HCT116 (cell line): ENCODE data around the gene SLC45A2. TPM values are rescaled to one million over a fixed set of nuclear protein-coding genes. Genes with fewer than 3 reads are reported as not detected.
A peak's percentile ranks its signal among the peaks of the same experiment; 100 is the strongest.

Source experiments
- ATAC-seq: fragments of 200-7000 bp; cut with Tn5 transposase; 2 replicates; pipeline ENCODE4 v1.9.1; 2020; ENCODE audit warnings: mild to moderate bottlenecking, moderate library complexity
- BruUV-seq: library from RNA; stranded (reverse); fragments of 400-500 nt; replicated peaks from 2 replicates; lab custom pipeline; 2021; lab: Mats Ljungman, UMichigan
- CTCF ChIA-PET: fragments of 300-600 bp; sonication (Branson Sonifier 250); formaldehyde crosslinking; loops from one replicate; lab custom pipeline; 2021; ENCODE audit warnings: antibody characterized with exemption; lab: Charles Lee
- POLR2A ChIA-PET: fragments of 300-600, 350-600 bp; sonication (Branson Sonifier 250); formaldehyde crosslinking; loops from one replicate; lab custom pipeline; 2021; ENCODE audit warnings: antibody characterized with exemption; lab: Charles Lee
- RAD21 ChIA-PET, 2 experiments: fragments of 300-600 bp; sonication (Branson Sonifier 250); formaldehyde crosslinking; loops; one replicate each; lab custom pipeline; 2023; ENCODE audit warnings: low total read pairs in 2 of 2; ENCODE audit not compliant: uncharacterized antibody in 2 of 2, unreplicated experiment in 2 of 2, low non-redundant PET in 1 of 2; lab: Charles Lee
- DNase-seq: peaks from one replicate; pipeline ENCODE4 v3.0.0-alpha.2; 2010; ENCODE audit warnings: low read depth, low spot score
- H2AFZ ChIP-seq: fragments of 200-600 bp; shearing (Covaris generic), sonication (generic); 2 replicates; pipeline ENCODE4 v1.6.1; 2017; ENCODE audit warnings: low read depth, mixed run types, mixed read lengths, antibody characterized with exemption, low read length; ENCODE audit not compliant: poor library complexity, severe bottlenecking
- H3K27ac ChIP-seq: 2 replicates; pipeline ENCODE4 v1.5.1; 2012; ENCODE audit warnings: low read depth, low read length
- H3K27me3 ChIP-seq: fragments of 200-600 bp; sonication (generic); 2 replicates; pipeline ENCODE4 v1.6.1; 2016; ENCODE audit warnings: mixed run types, low read length, mixed read lengths; ENCODE audit not compliant: insufficient read depth
- H3K36me3 ChIP-seq, 2 experiments: fragments of 200-500 bp in 1 of 2; fragments of 200-600 bp in 1 of 2; sonication (Bioruptor generic) in 1 of 2; sonication (generic) in 1 of 2; 2 replicates each; pipeline versions ENCODE4 v1.5.1 to v1.6.1; 2014 to 2016; ENCODE audit warnings: low read length in 2 of 2, inconsistent platforms in 1 of 2, mixed read lengths in 1 of 2, mixed run types in 1 of 2; ENCODE audit not compliant: insufficient read depth in 2 of 2, control insufficient read depth in 1 of 2
- H3K4me1 ChIP-seq, 2 experiments: fragments of 200-600 bp in 1 of 2; sonication (generic) in 1 of 2; 2 replicates each; pipeline versions ENCODE4 v1.5.1 to v1.6.1; 2012 to 2017; ENCODE audit warnings: low read length in 2 of 2, inconsistent platforms in 1 of 2, mild to moderate bottlenecking in 1 of 2, mixed read lengths in 1 of 2, mixed run types in 1 of 2, moderate library complexity in 1 of 2; ENCODE audit not compliant: insufficient read depth in 2 of 2, control insufficient read depth in 1 of 2
- H3K4me2 ChIP-seq: fragments of 200-600 bp; sonication (generic); 2 replicates; pipeline ENCODE4 v1.6.1; 2017; ENCODE audit warnings: mixed run types, low read length, mixed read lengths
- H3K4me3 ChIP-seq, 2 experiments: fragments of 200-600 bp in 1 of 2; sonication (generic) in 1 of 2; replicated peaks in 1 of 2; 2 replicates each; pipeline ENCODE4 v1.5.1; 2011 to 2016; ENCODE audit warnings: low read length in 2 of 2, control low read depth in 1 of 2, low read depth in 1 of 2, mild to moderate bottlenecking in 1 of 2, mixed read lengths in 1 of 2, mixed run types in 1 of 2
- H3K79me2 ChIP-seq: fragments of 200-600 bp; sonication (generic); 2 replicates; pipeline ENCODE4 v1.6.1; 2017; ENCODE audit warnings: mild to moderate bottlenecking, mixed run types, low read length, moderate library complexity, mixed read lengths; ENCODE audit not compliant: insufficient read depth
- H3K9ac ChIP-seq: fragments of 200-600 bp; sonication (generic); 2 replicates; pipeline ENCODE4 v1.6.1; 2016; ENCODE audit warnings: low read length, mixed read lengths
- H3K9me2 ChIP-seq: fragments of 200-600 bp; sonication (generic), shearing (Covaris generic); 2 replicates; pipeline ENCODE4 v1.6.1; 2017; ENCODE audit warnings: mixed run types, mild to moderate bottlenecking, moderate library complexity; ENCODE audit not compliant: insufficient read depth
- H3K9me3 ChIP-seq, 2 experiments: fragments of 200-500 bp in 1 of 2; fragments of 200-600 bp in 1 of 2; sonication (Bioruptor generic) in 1 of 2; sonication (generic) in 1 of 2; 2 replicates each; pipeline ENCODE4 v1.6.1; 2014 to 2017; ENCODE audit warnings: low read length in 2 of 2, mixed read lengths in 2 of 2, inconsistent platforms in 1 of 2, low read depth in 1 of 2, mild to moderate bottlenecking in 1 of 2, mixed run types in 1 of 2, moderate library complexity in 1 of 2; ENCODE audit not compliant: control insufficient read depth in 1 of 2, insufficient read depth in 1 of 2
- H4K20me1 ChIP-seq: fragments of 200-600 bp; sonication (generic), shearing (Covaris generic); 2 replicates; pipeline ENCODE4 v1.6.1; 2017; ENCODE audit warnings: mixed run types, mild to moderate bottlenecking, moderate library complexity; ENCODE audit not compliant: insufficient read depth
- CBX3 ChIP-seq: IDR thresholded peaks from 2 replicates; pipeline ENCODE4 v1.6.1; 2012; ENCODE audit warnings: low read depth
- CTCF ChIP-seq, 3 experiments: fragments of 200-600 bp in 1 of 3; sonication (generic) in 1 of 3; IDR thresholded peaks in 2 of 3; conservative IDR thresholded peaks in 1 of 3; 2 replicates each; pipeline ENCODE4 v1.5.1; 2012 to 2017; ENCODE audit warnings: low read depth in 2 of 3, low read length in 2 of 3, antibody characterized with exemption in 1 of 3, borderline replicate concordance in 1 of 3, control low read depth in 1 of 3, mild to moderate bottlenecking in 1 of 3, mixed read lengths in 1 of 3, mixed run types in 1 of 3, moderate library complexity in 1 of 3; ENCODE audit not compliant: insufficient read depth in 1 of 3
- ELF1 ChIP-seq: IDR thresholded peaks from 2 replicates; pipeline ENCODE4 v1.6.1; 2012; ENCODE audit warnings: low read depth, borderline replicate concordance
- EZH2 ChIP-seq: fragments of 200-600 bp; sonication (generic); IDR thresholded peaks from 2 replicates; pipeline ENCODE4 v1.6.1; 2017; ENCODE audit warnings: antibody characterized with exemption, mixed run types
- EZH2phosphoT487 ChIP-seq: fragments of 200-600 bp; IDR thresholded peaks from 2 replicates; pipeline ENCODE4 v1.6.1; 2018; ENCODE audit warnings: antibody characterized with exemption, borderline replicate concordance
- FOSL1 ChIP-seq: IDR thresholded peaks from 2 replicates; pipeline ENCODE4 v1.6.1; 2012; ENCODE audit warnings: low read depth
- POLR2A ChIP-seq: IDR thresholded peaks from 2 replicates; pipeline ENCODE4 v1.7.0; 2011; ENCODE audit warnings: borderline replicate concordance; ENCODE audit not compliant: insufficient read depth, insufficient read length; ENCODE audit errors: extremely low read depth
- RAD21 ChIP-seq: IDR thresholded peaks from 2 replicates; pipeline ENCODE4 v1.6.1; 2012; ENCODE audit warnings: low read depth, mild to moderate bottlenecking
- REST ChIP-seq: IDR thresholded peaks from 2 replicates; pipeline ENCODE4 v1.6.1; 2012; ENCODE audit warnings: low read depth
- SIN3A ChIP-seq: IDR thresholded peaks from 2 replicates; pipeline ENCODE4 v1.6.1; 2012; ENCODE audit warnings: low read depth
- SP1 ChIP-seq: IDR thresholded peaks from 2 replicates; pipeline ENCODE4 v1.6.1; 2012; ENCODE audit warnings: low read depth
- SRF ChIP-seq: IDR thresholded peaks from 2 replicates; pipeline ENCODE4 v1.6.1; 2012; ENCODE audit warnings: low read depth
- TCF7L2 ChIP-seq: IDR thresholded peaks from 2 replicates; pipeline ENCODE4 v1.7.0; 2011; ENCODE audit warnings: borderline replicate concordance, inconsistent platforms; ENCODE audit not compliant: insufficient read depth, insufficient read length; ENCODE audit errors: extremely low read depth
- YY1 ChIP-seq: IDR thresholded peaks from 2 replicates; pipeline ENCODE4 v1.6.1; 2011; ENCODE audit warnings: low read length, low read depth, moderate library complexity, mild to moderate bottlenecking; ENCODE audit not compliant: insufficient replicate concordance; ENCODE audit errors: extremely low read depth
- ZFX ChIP-seq: fragments of 450-650 bp; IDR thresholded peaks from 2 replicates; pipeline ENCODE4 v1.6.1; 2017
- intact Hi-C: fragments of 100-400 bp; cut with micrococcal nuclease; formaldehyde crosslinking; loops from 2 replicates; pipeline ENCODE4 v1.10.0; 2022
- total RNA-seq: library from RNA; stranded (reverse); gene quantifications from one replicate; pipeline ENCODE4 v1.2.1, GENCODE V29; 2021; ENCODE audit not compliant: unreplicated experiment

SLC45A2 gene
- total RNA-seq, 1 experiment from 2014 or later, result not detected

- no peaks in the 10 kb centered on the region for H3K9me2 ChIP-seq
- no peak overlapping the region for H3K4me3 ChIP-seq
- H3K36me3 ChIP-seq, result no peaks in the 10 kb centered on the region
- DNase-seq (peak; percentile 6), ATAC-seq (peak; percentile 83)
- POLR2A ChIA-PET, result no interaction called here
- CTCF ChIA-PET, result interaction anchor here (0.8 to 1.8 kb wide), 7 partner anchors 9 to 534 kb away, joined by 3 to 7 read pairs (median 4); no protein-coding TSS in a partner anchor
- RAD21 ChIA-PET, result interaction anchor here in 1 of 2 experiments (1.0 to 1.1 kb wide), 2 partner anchors 34 to 534 kb away, joined by 3 read pairs; no protein-coding TSS in a partner anchor
- H3K9ac ChIP-seq, result no peak overlapping the region
- H3K4me1 ChIP-seq, result no peaks in the 10 kb centered on the region
- intact Hi-C loops, result no loop called here
- H3K79me2 ChIP-seq, result no peaks in the 10 kb centered on the region
- no peaks in the 10 kb centered on the region for H3K9me3 ChIP-seq
- peaks cover 12% of the 10 kb centered on the region for H3K27me3 ChIP-seq
- no peaks in the 10 kb centered on the region for H4K20me1 ChIP-seq
- H2AFZ ChIP-seq, result no peak overlapping the region
- H3K4me2 ChIP-seq, result no peak overlapping the region
- TF ChIP-seq TCF7L2 (no peak), FOSL1 (no peak), EZH2phosphoT487 (no peak), POLR2A (no peak), SRF (no peak), ZFX (no peak), REST (no peak), YY1 (no peak), SIN3A (no peak), CTCF (IDR thresholded peaks at IDR 0.05 in 2 of 3, conservative IDR thresholded peaks at IDR 0.05 in 1 of 3; ENCODE audit: borderline replicate concordance in 1 of 3, insufficient read depth in 1 of 3, low read depth in 2 of 3, low read length in 2 of 3) (peak in 2 of 3 experiments; percentile 61 to 77; a peak in 4 of 6 replicates), SP1 (no peak), RAD21 (peak; percentile 53), ELF1 (no peak), EZH2 (no peak), CBX3 (no peak)
- H3K27ac ChIP-seq, result no peak overlapping the region
- BruUV-seq, result no TSS peak
Observed at GRCh38 chr5:33969572-33970452, 14.7 kb downstream of the SLC45A2 start.
